Skeletal muscle tissue (tissue), 4 donors: ENCODE data around the gene MAGEA11. TPM values are rescaled to one million over a fixed set of nuclear protein-coding genes. Genes with fewer than 3 reads are reported as not detected.
"Not testable (repeated sequence)": the region's sequence is repeated elsewhere in the genome, so short reads cannot be mapped to it uniquely, and the experiment has no call there.

ENCODE experiments used
- H3K27ac ChIP-seq: one replicate; pipeline ENCODE4 v1.7.0; 2013; ENCODE audit warnings: mild to moderate bottlenecking, low read depth, low read length, inconsistent platforms
- H3K27me3 ChIP-seq, 3 donors: one replicate each; pipeline ENCODE4 v1.7.0; 2013; ENCODE audit warnings: low read length in 3 of 3; ENCODE audit not compliant: control insufficient read depth in 3 of 3, insufficient read depth in 3 of 3
- H3K36me3 ChIP-seq, 3 donors: one replicate each; pipeline ENCODE4 v1.7.0; 2013; ENCODE audit warnings: low read length in 3 of 3; ENCODE audit not compliant: control insufficient read depth in 3 of 3, insufficient read depth in 3 of 3
- H3K4me1 ChIP-seq, 3 donors: one replicate each; pipeline ENCODE4 v1.7.0; 2013; ENCODE audit warnings: low read length in 3 of 3, mild to moderate bottlenecking in 3 of 3; ENCODE audit not compliant: control insufficient read depth in 3 of 3, insufficient read depth in 3 of 3
- H3K4me3 ChIP-seq, 3 donors: one replicate each; pipeline ENCODE4 v1.7.0; 2013; ENCODE audit warnings: low read length in 3 of 3
- H3K9ac ChIP-seq, 3 donors: one replicate each; pipeline ENCODE4 v1.7.0; 2013; ENCODE audit warnings: low read length in 3 of 3, mild to moderate bottlenecking in 3 of 3, moderate library complexity in 2 of 3, low read depth in 1 of 3
- H3K9me3 ChIP-seq, 3 donors: one replicate each; pipeline ENCODE4 v1.7.0; 2013; ENCODE audit warnings: low read length in 3 of 3; ENCODE audit not compliant: control insufficient read depth in 3 of 3
- total RNA-seq: library from RNA; depleted of rRNA; stranded (reverse); fragments of >200 nt; gene quantifications from one replicate; pipeline ENCODE4 v1.2.3, GENCODE V29; 2014
- donor health status: Osteomylitis.

MAGEA11 gene
- total RNA-seq, 1 donor from 2014 or later: not detected

GRCh38 chrX:149688552-149688951 lies 23.3 kb upstream of the MAGEA11 start:
- Histone ChIP-seq H3K27ac (no peak overlapping the region), H3K4me1 (no peaks in the 10 kb centered on the region), H3K4me3 (no peak overlapping the region), H3K9me3 (no peaks in the 10 kb centered on the region), H3K36me3 (no peaks in the 10 kb centered on the region), H3K27me3 (no peaks in the 10 kb centered on the region), H3K9ac (no peak overlapping the region)

GRCh38 chrX:149691794-149692193 lies 20.1 kb upstream of the MAGEA11 start:
- H3K9ac ChIP-seq: no peak overlapping the region
- no peak overlapping the region for H3K4me3 ChIP-seq
- no peaks in the 10 kb centered on the region for H3K9me3 ChIP-seq
- no peaks in the 10 kb centered on the region for H3K27me3 ChIP-seq
- H3K27ac ChIP-seq: no peak overlapping the region
- H3K4me1 ChIP-seq: no peaks in the 10 kb centered on the region
- H3K36me3 ChIP-seq: no peaks in the 10 kb centered on the region

GRCh38 chrX:149692686-149693272 lies 19.1 kb upstream of the MAGEA11 start:
- not testable (repeated sequence) for H3K27me3 ChIP-seq, H3K36me3 ChIP-seq, H3K4me1 ChIP-seq, H3K4me3 ChIP-seq, H3K27ac ChIP-seq, H3K9me3 ChIP-seq, H3K9ac ChIP-seq

- H3K4me3 ChIP-seq: no peak overlapping the region
- H3K27me3 ChIP-seq: no peaks in the 10 kb centered on the region
- no peaks in the 10 kb centered on the region for H3K4me1 ChIP-seq
- H3K27ac ChIP-seq: no peak overlapping the region
- H3K9ac ChIP-seq: no peak overlapping the region
- peaks cover 0 to 6% (median 0%) of the 10 kb centered on the region in 3 donors for H3K9me3 ChIP-seq
- H3K36me3 ChIP-seq: no peaks in the 10 kb centered on the region
Observed at GRCh38 chrX:149699761-149700160, 12.1 kb upstream of the MAGEA11 start.

- Histone ChIP-seq H3K4me1 (no peaks in the 10 kb centered on the region), H3K9me3 (peaks cover 0 to 2% (median 0%) of the 10 kb centered on the region in 3 donors), H3K36me3 (no peaks in the 10 kb centered on the region), H3K4me3 (no peak overlapping the region), H3K27ac (no peak overlapping the region), H3K9ac (no peak overlapping the region), H3K27me3 (no peaks in the 10 kb centered on the region)
Observed at GRCh38 chrX:149704664-149705063, 7.2 kb upstream of the MAGEA11 start.

GRCh38 chrX:149707147-149707901 lies 4.5 kb upstream of the MAGEA11 start:
- H3K9ac ChIP-seq: no peak overlapping the region
- H3K4me1 ChIP-seq: no peaks in the 10 kb centered on the region
- H3K27ac ChIP-seq: no peak overlapping the region
- peaks cover 0 to 2% (median 0%) of the 10 kb centered on the region in 3 donors for H3K9me3 ChIP-seq
- H3K4me3 ChIP-seq: no peak overlapping the region
- H3K27me3 ChIP-seq: no peaks in the 10 kb centered on the region
- no peaks in the 10 kb centered on the region for H3K36me3 ChIP-seq

GRCh38 chrX:149712831-149713230 lies 971 bp downstream of the MAGEA11 start:
- Histone ChIP-seq H3K9ac (no peak overlapping the region), H3K27me3 (no peaks in the 10 kb centered on the region), H3K4me3 (no peak overlapping the region), H3K4me1 (no peaks in the 10 kb centered on the region), H3K36me3 (no peaks in the 10 kb centered on the region), H3K27ac (no peak overlapping the region), H3K9me3 (no peaks in the 10 kb centered on the region)

- H3K9me3 ChIP-seq: no peaks in the 10 kb centered on the region
- H3K27ac ChIP-seq: no peak overlapping the region
- H3K4me1 ChIP-seq: no peaks in the 10 kb centered on the region
Observed at GRCh38 chrX:149713279-149714050, 1.6 kb downstream of the MAGEA11 start.

GRCh38 chrX:149715468-149715867 lies 3.6 kb downstream of the MAGEA11 start:
- Histone ChIP-seq H3K4me1 (no peaks in the 10 kb centered on the region), H3K27me3 (no peaks in the 10 kb centered on the region), H3K9ac (no peak overlapping the region), H3K36me3 (no peaks in the 10 kb centered on the region), H3K27ac (no peak overlapping the region), H3K9me3 (no peaks in the 10 kb centered on the region), H3K4me3 (no peak overlapping the region)

More at GRCh38 chrX:149713279-149714050, 1.6 kb downstream of the MAGEA11 start:
- Histone ChIP-seq H3K36me3 (no peaks in the 10 kb centered on the region), H3K4me3 (no peak overlapping the region), H3K9ac (no peak overlapping the region), H3K27me3 (no peaks in the 10 kb centered on the region)

GRCh38 chrX:149716632-149717031 lies 4.8 kb downstream of the MAGEA11 start:
- Histone ChIP-seq H3K4me1 (no peaks in the 10 kb centered on the region), H3K9ac (no peak overlapping the region), H3K27me3 (no peaks in the 10 kb centered on the region), H3K27ac (no peak overlapping the region), H3K36me3 (no peaks in the 10 kb centered on the region), H3K9me3 (no peaks in the 10 kb centered on the region), H3K4me3 (no peak overlapping the region)
